Iris pigment epithelial cell (primary cell): ENCODE results near the gene CACFD1.

Experiments
- DNase-seq: peaks from one replicate; pipeline ENCODE4 v3.0.0-alpha.2; 2011; ENCODE audit warnings: low read depth

The CACFD1 gene

GRCh38 chr9:133518200-133518599, 58.4 kb downstream of the CACFD1 start:
- no peak for DNase-seq

GRCh38 chr9:133518706-133519449, 59.1 kb downstream of the CACFD1 start:
- DNase-seq = no peak

- DNase-seq = no peak
Measured at GRCh38 chr9:133519693-133520092, 59.9 kb downstream of the CACFD1 start.

- no peak for DNase-seq
Measured at GRCh38 chr9:133520121-133520835, 60.5 kb downstream of the CACFD1 start.
